Cardiac muscle cell (in vitro differentiated cells and primary cell): ENCODE measurements around the gene STAT2. TPM values are rescaled to one million over a fixed set of nuclear protein-coding genes. Genes with fewer than 3 reads are reported as not detected.

Experiments used
- DNase-seq, 2 donors: peaks; one replicate each; pipeline versions ENCODE4 v3.0.0 to v3.0.0-alpha.2; 2010 to 2017; ENCODE audit warnings: low read depth in 1 of 2, low spot score in 1 of 2
- H3K27ac ChIP-seq: fragments of 200-600 bp; sonication (generic); 2 replicates; pipeline ENCODE4 v1.5.1; 2016
- H3K27me3 ChIP-seq: fragments of 200-600 bp; sonication (generic); 2 replicates; pipeline ENCODE4 v1.6.0; 2016; ENCODE audit warnings: control low read depth
- H3K36me3 ChIP-seq: fragments of 200-600 bp; sonication (generic); 2 replicates; pipeline ENCODE4 v1.5.1; 2016; ENCODE audit warnings: control low read depth
- H3K4me1 ChIP-seq: fragments of 200-600 bp; sonication (generic); 2 replicates; pipeline ENCODE4 v1.8.1; 2017; ENCODE audit warnings: low read depth, mild to moderate bottlenecking, mixed run types
- H3K4me3 ChIP-seq: fragments of 200-600 bp; sonication (generic); 2 replicates; pipeline ENCODE4 v1.5.1; 2016; ENCODE audit warnings: mild to moderate bottlenecking
- H3K9me3 ChIP-seq: fragments of 200-600 bp; sonication (generic); 2 replicates; pipeline ENCODE4 v1.5.1; 2017; ENCODE audit warnings: low read depth, mild to moderate bottlenecking, control low read depth
- CTCF ChIP-seq: IDR thresholded peaks from 2 replicates; pipeline ENCODE4 v1.5.1; 2012; ENCODE audit warnings: low read depth, mild to moderate bottlenecking, low read length
- polyA plus RNA-seq: library from polyadenylated mRNA; unstranded; fragments of >200 nt; fragmentation: Nextera tagmentation; extraction: Ambion mirVana; gene quantifications from 2 replicates; pipeline ENCODE4 v1.2.1, GENCODE V29; 2016
- total RNA-seq: library from RNA; depleted of rRNA; stranded (reverse); fragments of >200 nt; gene quantifications from 2 replicates; pipeline ENCODE4 v1.2.3, GENCODE V29; 2016

The STAT2 gene
- total and polyA plus RNA-seq, 2 experiments from 2014 or later: 56.2 to 78.7 TPM

GRCh38 chr12:56333679-56334489, 26.0 kb downstream of the STAT2 start, which contains the start of gene PAN2:
Gene PAN2, minus strand, starts transcription at chr12:56334000. Its CDS starts 906 bp downstream, at chr12:56333094.
- H3K4me1 ChIP-seq: peaks cover 5% of the 10 kb centered on the region
- peak within 1 kb of the TSS; percentile 57 for H3K4me3 ChIP-seq
- H3K9me3 ChIP-seq: no peaks in the 10 kb centered on the region
- peak; percentile 95 to 99 for DNase-seq
- no peaks in the 10 kb centered on the region for H3K36me3 ChIP-seq
- TF ChIP-seq CTCF: peak; percentile 67
- no peaks in the 10 kb centered on the region for H3K27me3 ChIP-seq
- H3K27ac ChIP-seq: peak within 1 kb of the TSS; percentile 96

- Histone ChIP-seq H3K9me3 (no peaks in the 10 kb centered on the region), H3K27ac (peak overlapping the region; percentile 96), H3K4me1 (peaks cover 5% of the 10 kb centered on the region), H3K4me3 (peak overlapping the region; percentile 57), H3K36me3 (no peaks in the 10 kb centered on the region), H3K27me3 (no peaks in the 10 kb centered on the region)
- DNase-seq: no peak
- no peak for TF ChIP-seq CTCF
Measured at GRCh38 chr12:56333197-56333678, 26.7 kb downstream of the STAT2 start.

GRCh38 chr12:56332512-56333196, 27.3 kb downstream of the STAT2 start:
- Histone ChIP-seq H3K27ac (peak overlapping the region; percentile 96), H3K27me3 (no peaks in the 10 kb centered on the region), H3K9me3 (no peaks in the 10 kb centered on the region), H3K36me3 (no peaks in the 10 kb centered on the region), H3K4me3 (peak overlapping the region; percentile 57), H3K4me1 (peaks cover 5% of the 10 kb centered on the region)
- DNase-seq: no peak
- TF ChIP-seq CTCF: no peak

GRCh38 chr12:56330936-56331490, 28.9 kb downstream of the STAT2 start:
- DNase-seq: no peak
- Histone ChIP-seq H3K27me3 (no peaks in the 10 kb centered on the region), H3K4me1 (peaks cover 5% of the 10 kb centered on the region), H3K27ac (no peak overlapping the region), H3K4me3 (no peak overlapping the region), H3K9me3 (no peaks in the 10 kb centered on the region), H3K36me3 (peaks cover 8% of the 10 kb centered on the region)
- no peak for TF ChIP-seq CTCF

- TF ChIP-seq CTCF: no peak
- H3K9me3 ChIP-seq: no peaks in the 10 kb centered on the region
- DNase-seq: no peak
- H3K36me3 ChIP-seq: peaks cover 31% of the 10 kb centered on the region
- no peaks in the 10 kb centered on the region for H3K4me1 ChIP-seq
- no peak overlapping the region for H3K27ac ChIP-seq
- no peaks in the 10 kb centered on the region for H3K27me3 ChIP-seq
- H3K4me3 ChIP-seq: no peak overlapping the region
Measured at GRCh38 chr12:56326533-56326932, 33.4 kb downstream of the STAT2 start.
